Daoy (cell line): Measurements from ENCODE around the gene GPATCH2L. TPM values are rescaled to one million over a fixed set of nuclear protein-coding genes. Genes with fewer than 3 reads are reported as not detected.

ENCODE experiments used
- DNase-seq: peaks from one replicate; pipeline ENCODE4 v3.0.0-alpha.2; 2015; ENCODE audit warnings: low read depth
- total RNA-seq: library from RNA; depleted of rRNA; stranded (reverse); fragments of >200 nt; shearing (Covaris generic); gene quantifications from 2 replicates; pipeline ENCODE4 v1.2.3, GENCODE V29; 2014; rRNA removed

The GPATCH2L gene
- total RNA-seq: 86.1 and 123 TPM in 2 replicates

DNA sequence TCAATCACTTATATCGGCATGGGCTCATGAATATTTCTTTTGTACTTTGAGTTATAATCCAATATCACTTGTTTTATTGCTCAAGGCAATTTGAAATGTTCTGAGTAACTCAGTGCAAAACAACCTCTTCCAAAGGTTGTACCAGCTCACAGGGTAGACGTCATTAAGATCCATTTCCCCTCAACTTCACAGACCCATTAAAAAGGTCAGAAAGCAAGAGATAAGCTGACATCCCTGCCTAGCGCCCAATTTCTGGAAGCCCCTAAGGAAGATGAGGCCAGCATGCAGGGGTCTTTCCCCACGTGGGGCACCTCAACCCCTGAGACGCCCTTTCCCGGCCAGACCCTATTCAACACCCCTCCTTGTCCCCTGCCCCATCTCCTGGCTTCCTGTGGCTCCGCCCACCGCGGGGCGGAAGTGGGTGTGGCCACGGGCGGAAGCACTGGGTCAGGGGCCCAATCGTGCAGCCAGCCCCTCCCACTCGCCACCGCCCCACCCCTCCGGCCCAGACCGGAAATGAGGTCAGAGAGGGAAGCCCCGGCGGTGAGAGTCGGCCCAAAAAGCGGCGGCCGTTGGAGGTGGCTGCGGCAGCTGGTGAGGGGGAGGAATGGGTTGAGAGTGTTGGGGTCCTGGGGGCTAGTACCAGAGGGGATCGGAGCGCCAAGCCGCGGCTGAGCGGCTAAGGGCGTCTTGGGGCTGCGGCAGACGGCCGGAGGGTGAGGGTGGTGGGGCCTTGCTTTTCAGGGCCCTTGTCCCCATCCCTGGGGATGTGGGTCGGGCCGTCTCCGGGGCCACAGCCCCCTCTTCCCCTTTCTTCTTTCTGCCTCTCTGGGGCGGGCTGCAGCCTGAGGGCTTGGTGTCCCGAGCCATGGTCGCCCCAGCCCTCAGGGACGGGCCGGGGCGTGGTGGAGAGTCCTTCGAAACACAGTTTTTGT, at the start of gene GPATCH2L:
TSS of gene GPATCH2L (plus strand) at position 525 of the 935 bp plus-strand sequence. CDS start 2,442 bp downstream, outside the sequence.
- DNase-seq: peak; percentile 97

DNA sequence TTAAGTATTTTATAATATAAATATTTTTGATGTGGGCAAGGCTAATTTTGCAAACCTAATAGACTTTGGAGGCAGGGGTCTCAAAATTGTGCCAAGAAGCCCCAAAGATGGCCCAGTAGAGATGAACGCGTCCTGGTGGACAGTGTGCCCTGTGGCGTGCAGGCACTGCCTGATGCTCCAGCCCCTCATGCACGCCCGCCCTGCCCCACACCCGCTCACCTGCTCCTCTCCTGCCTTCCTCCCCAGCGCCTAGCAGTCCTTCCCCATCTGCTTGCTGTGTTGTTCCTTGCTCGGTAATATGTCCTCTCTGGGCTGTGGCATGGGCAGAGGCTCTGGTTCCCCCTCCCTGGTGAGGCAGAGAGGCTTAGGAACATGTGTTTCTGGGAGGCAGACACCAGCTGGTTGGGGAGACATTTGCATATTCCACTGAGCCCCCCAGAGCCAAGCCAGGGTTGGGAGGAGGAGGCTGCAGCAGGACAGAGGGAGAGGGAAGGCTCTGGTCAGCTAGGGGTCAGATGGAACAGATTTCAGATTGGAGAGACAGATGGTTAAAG, 46.8 kb upstream of the GPATCH2L start:
- no peak for DNase-seq

DNA sequence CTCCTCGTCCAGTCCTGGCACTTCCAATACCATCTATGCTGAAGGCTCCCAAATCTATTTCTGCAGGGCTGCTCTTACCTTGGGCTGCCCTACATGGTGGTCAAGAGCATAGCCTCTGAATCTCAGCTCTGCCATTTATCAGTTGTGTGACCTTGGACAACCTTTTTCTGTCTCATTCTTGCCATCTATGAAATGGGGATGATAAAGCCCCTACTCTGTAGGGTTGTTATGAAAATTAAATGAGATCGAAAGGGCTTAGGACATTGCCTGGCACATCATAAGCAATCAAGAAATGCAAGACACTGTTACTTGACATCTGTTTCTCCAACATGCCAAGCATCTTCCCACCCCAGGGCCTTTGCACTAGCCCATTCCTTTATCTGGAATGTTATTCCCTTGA, 45.5 kb upstream of the GPATCH2L start:
- DNase-seq: no peak

DNA sequence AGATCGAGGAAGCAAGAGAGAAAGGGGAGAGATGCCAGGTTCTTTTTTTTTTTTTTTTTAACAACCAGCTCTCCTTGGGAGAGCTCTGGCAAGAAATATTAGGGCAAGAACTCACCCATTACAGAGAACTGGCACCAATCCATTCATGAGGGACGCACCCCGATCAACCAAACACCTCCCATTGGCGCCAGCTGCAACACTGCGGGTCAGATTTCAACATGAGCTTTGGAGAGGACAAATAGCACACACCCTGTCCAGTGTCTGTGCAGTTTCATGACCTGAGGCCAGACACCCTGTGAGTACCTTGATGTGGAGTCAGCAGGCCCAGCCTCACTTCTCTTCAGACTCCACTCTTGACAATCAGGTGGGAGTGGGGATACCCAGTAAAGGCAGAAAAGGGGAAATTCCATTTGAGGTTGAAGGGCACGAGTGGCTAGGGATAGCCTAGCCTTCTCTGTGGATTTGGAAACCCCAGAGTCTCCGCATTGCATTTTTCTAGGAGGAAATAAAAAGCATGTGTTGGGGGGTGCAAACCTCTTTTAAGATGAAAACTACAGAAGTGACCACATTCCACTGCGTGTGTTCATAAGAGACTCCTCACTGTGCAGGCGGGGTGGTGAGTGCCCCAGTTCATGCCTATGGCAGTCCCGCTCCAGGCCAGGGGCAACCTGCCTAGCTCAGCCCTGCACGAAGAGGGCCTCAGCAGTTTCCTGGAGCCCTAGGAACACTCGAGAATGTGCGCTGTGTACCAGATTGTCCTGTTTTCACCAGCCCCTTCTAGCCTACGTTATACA, 42.4 kb upstream of the GPATCH2L start:
- no peak for DNase-seq

GRCh38 chr14:76112889-76113624, 38.7 kb upstream of the GPATCH2L start:
- no peak for DNase-seq

- no peak for DNase-seq
Measured at GRCh38 chr14:76113691-76114090, 38.0 kb upstream of the GPATCH2L start.

GRCh38 chr14:76115010-76115422, 36.7 kb upstream of the GPATCH2L start:
- no peak for DNase-seq

- DNase-seq: no peak
Measured at GRCh38 chr14:76117789-76118484, 33.8 kb upstream of the GPATCH2L start.

DNA sequence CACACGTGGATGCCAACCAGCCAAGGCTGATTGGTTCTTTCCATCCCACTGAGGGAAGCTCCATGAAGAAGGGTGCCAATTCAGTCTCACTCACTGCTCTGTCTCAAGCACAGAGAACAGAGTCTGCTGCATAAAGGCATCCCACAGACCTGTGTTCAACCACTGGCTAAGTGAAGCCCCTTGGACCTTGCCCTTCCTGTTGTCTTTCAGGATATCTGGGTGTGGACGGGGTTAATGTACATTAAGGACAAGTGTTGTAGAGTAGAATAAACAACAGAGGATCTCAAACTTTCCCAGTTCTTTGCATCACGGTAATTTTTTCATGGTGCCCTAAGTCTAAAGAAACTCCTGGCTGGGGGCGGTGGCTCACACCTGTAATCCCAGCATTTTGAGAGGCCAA, 33.1 kb upstream of the GPATCH2L start:
- no peak for DNase-seq

DNA sequence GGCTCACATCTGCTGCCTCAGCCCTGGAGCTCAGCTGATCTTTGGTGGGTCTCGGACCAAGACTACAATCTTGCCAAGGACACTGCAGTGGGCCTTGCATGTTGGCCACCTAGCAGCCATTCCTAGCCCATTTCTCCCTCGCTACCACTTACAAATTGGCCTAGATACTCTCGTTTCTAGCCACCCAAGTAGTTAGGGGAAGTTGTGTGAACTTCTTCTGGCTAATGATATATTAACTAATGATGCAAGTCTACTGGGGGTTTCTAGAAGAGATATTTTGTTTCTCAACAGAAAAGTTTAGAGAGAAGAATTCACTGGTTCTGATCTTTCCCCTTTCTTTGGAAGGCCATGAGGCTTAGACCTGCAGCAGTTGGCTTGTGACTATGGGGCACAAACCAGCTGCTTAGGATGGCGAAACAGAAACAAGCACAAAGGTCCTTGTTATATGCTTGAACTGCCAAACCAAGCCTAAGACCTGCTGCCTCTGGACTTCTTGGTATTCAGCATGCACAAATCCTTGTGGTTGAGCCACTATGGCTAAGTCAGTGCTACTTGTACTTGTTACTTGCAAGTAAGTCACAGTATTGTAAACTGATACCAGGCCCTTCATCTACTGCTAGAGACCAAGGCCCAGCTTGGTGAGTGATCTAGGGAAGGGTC, 30.5 kb upstream of the GPATCH2L start:
- no peak for DNase-seq

GRCh38 chr14:76123426-76124225, 28.1 kb upstream of the GPATCH2L start:
- DNase-seq: no peak

- no peak for DNase-seq
Measured at GRCh38 chr14:76125511-76125910, 26.2 kb upstream of the GPATCH2L start.

GRCh38 chr14:76126076-76126475, 25.6 kb upstream of the GPATCH2L start:
- no peak for DNase-seq

DNA sequence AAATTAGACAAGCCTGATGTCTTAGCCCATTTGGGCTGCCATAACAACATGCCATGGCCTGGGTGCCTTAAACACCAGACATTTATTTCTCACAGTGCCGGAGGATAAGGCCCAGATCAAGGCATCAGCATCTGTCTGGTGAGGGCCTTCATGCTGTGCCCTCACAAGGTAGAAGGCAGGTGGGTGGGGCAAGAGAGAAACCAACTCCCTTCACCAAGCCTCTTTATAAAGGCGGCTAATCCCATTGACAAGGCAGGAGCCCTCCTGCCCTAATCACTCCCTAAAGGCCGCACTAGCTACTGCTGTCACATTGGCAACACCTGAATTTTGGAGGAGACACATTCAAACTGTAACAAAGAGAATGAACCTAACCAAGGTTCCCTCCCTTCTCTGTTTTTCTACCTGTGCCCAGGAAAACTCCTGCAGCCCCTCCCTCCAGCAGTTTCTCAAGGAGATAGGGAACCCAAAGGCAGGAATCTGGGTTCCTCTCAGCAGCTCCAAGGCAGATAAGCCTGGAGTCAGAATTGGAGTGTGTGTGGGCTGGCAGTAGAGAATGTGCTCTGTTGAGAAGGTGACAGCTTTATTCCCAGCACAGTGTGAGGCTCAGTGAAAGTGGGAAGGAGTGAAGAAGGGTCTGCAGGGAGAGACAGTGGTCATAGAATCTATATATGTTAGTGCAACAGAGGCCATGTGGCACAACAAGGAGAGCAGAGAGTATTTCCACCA, 21.7 kb upstream of the GPATCH2L start:
- no peak for DNase-seq

- DNase-seq: no peak
Measured at GRCh38 chr14:76131071-76131965, 20.4 kb upstream of the GPATCH2L start.

DNA sequence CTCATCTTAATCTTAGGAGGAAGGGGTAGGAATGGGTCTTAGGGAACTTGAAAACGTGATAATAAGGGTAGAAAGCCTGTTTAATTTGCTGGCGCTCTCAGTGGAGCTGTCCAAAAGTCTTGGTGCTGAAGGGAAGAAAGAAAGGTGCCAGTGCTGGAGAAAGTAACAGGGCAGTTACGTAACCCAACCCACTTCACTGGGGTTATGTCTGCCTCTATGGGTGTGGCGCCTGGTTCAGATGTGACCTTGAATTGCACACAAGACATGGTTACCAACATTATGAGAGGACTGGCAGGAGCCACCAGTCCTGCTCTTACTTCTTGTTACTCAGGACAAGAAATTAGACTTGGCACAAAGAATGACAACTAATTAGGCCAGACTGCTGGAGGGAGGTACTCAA, 18.6 kb upstream of the GPATCH2L start:
- peak; percentile 51 for DNase-seq

DNA sequence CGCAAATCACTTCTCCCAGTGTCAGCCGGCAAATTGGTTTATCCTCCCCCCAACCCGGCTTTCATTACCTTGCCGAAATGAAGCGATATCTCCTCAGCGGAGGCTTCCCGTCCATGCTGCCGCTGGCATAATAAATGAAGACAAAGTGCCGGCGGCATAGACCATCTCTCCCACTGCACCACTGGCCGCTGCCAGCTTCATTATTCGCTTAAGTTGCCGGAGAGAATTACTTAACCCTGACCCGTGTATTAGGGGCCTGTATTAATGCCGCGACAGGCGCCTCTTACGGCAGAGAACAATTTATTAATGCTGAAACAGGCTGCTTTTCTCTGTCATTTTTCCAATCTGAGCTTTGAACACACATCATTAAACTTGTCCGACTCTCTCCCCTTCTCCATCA, 17.5 kb upstream of the GPATCH2L start:
- DNase-seq: no peak

GRCh38 chr14:76135722-76136121, 16.0 kb upstream of the GPATCH2L start:
- DNase-seq: no peak
